H1 (cell line): ENCODE measurements around the gene UBE3B. TPM values are rescaled to one million over a fixed set of nuclear protein-coding genes. Genes with fewer than 3 reads are reported as not detected.

Source experiments
- CBX8 ChIP-seq: fragments of 300-800, 300-1000 bp; sonication (generic); IDR thresholded peaks from 2 replicates; pipeline ENCODE4 v1.7.1; 2016; ENCODE audit warnings: low read depth, low read length, borderline replicate concordance
- CTBP2 ChIP-seq: IDR thresholded peaks from 2 replicates; pipeline ENCODE4 v1.7.0; 2011; ENCODE audit warnings: borderline replicate concordance, mild to moderate bottlenecking, moderate library complexity, mixed read lengths, low read length; ENCODE audit not compliant: insufficient read depth, insufficient read length
- HDAC6 ChIP-seq: IDR thresholded peaks from one replicate; pipeline ENCODE4 v1.7.1; 2012; ENCODE audit warnings: low read depth, mild to moderate bottlenecking, inconsistent platforms, low read length, moderate library complexity
- TAF1 ChIP-seq: IDR thresholded peaks from 2 replicates; pipeline ENCODE4 v1.6.1; 2011; ENCODE audit warnings: mild to moderate bottlenecking, low read depth, low read length
- polyA plus RNA-seq, 7 experiments: library from polyadenylated mRNA; depleted of rRNA in 3 of 7; stranded (reverse) in 5 of 7; unstranded in 2 of 7; fragments of >200 nt in 5 of 7; fragments of 200-250 nt in 2 of 7; gene quantifications; 1 replicate in 5 of 7; 2 replicates in 1 of 7; 4 replicates in 1 of 7; pipeline versions ENCODE4 v1.2.1 to v1.2.3, GENCODE V29; 2011 to 2013; ENCODE audit warnings: missing spikeins in 2 of 7, mixed read lengths in 2 of 7
- total RNA-seq: library from RNA; stranded (reverse); fragmentation: NEBNext Ultra II Directional; extraction: Animal tissue kit (Norgen Biotek cat#: 25700); gene quantifications from 2 replicates; pipeline ENCODE4 v1.2.1, GENCODE V29; 2021

Gene UBE3B
- total and polyA plus RNA-seq, 2 of the 8 experiments (the other 6 are each of a cell fraction or from before 2014, with no cell fraction given) = 14.0 to 21.1 TPM

DNA sequence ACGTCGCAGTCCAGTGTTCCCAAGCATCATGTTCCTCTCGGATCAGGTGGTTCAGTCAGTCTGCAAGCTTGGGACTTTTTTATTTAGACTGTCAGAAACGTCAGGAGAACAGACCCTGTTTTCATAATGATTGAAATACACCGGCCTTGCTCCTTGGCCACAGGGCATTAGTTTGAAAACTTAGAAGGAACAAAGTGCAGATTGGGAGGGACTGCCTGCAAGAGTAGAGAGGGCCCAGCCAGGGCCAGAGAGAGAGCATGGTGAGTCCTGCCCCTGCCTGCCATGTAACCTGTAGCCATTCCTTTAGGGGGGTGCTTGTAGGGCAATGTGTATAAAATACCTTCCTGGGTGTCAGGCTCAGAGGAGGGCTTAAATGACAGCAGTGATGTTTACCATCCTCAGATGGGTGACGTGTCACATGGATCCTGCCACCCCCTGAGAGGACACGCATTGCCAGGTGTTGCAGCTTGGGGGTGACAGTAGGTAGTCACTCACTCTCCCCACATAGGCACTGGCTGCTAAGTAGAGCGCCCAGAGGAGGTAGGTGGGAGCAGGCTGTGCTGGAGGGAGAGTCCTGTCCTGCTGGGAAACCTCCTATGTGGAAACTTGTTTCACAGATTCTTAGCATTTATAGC lies 50.2 kb downstream of the UBE3B start (continued):
- TF ChIP-seq CBX8 (no peak), CTBP2 (no peak), HDAC6 (no peak), TAF1 (no peak)
